GF-D8 (cell line): Measurements from ENCODE around the gene ARPC5.
A peak's percentile ranks its signal among the peaks of the same experiment; 100 is the strongest.
"Not testable (repeated sequence)": the region's sequence is repeated elsewhere in the genome, so short reads cannot be mapped to it uniquely, and the experiment has no call there.

Source experiments
- DNase-seq: peaks from one replicate; lab custom pipeline; 2025; lab: John Stamatoyannopoulos, UW

The ARPC5 gene

GRCh38 chr1:183646776-183647175, 11.2 kb upstream of the ARPC5 start:
- no peak for DNase-seq

GRCh38 chr1:183645531-183645930, 9.9 kb upstream of the ARPC5 start:
- no peak for DNase-seq

- no peak for DNase-seq
Observed at GRCh38 chr1:183642166-183642565, 6.6 kb upstream of the ARPC5 start.

GRCh38 chr1:183640193-183640592, 4.6 kb upstream of the ARPC5 start:
- no peak for DNase-seq

GRCh38 chr1:183638649-183639387, 3.2 kb upstream of the ARPC5 start:
- DNase-seq, result no peak

GRCh38 chr1:183636783-183637182, 1.2 kb upstream of the ARPC5 start:
- DNase-seq, result no peak

- no peak for DNase-seq
Observed at GRCh38 chr1:183636334-183636682, 725 bp upstream of the ARPC5 start.

- no peak for DNase-seq
Observed at GRCh38 chr1:183635099-183635605, 431 bp downstream of the ARPC5 start.

- DNase-seq, result no peak
Observed at GRCh38 chr1:183634429-183635065, 1.0 kb downstream of the ARPC5 start.

- DNase-seq, result peak; percentile 28
Observed at GRCh38 chr1:183633676-183634343, 1.8 kb downstream of the ARPC5 start.

GRCh38 chr1:183632964-183633363, 2.6 kb downstream of the ARPC5 start:
- DNase-seq, result no peak

- no peak for DNase-seq
Observed at GRCh38 chr1:183632114-183632513, 3.5 kb downstream of the ARPC5 start.

- no peak for DNase-seq
Observed at GRCh38 chr1:183630748-183631147, 4.8 kb downstream of the ARPC5 start.

GRCh38 chr1:183628537-183628936, 7.0 kb downstream of the ARPC5 start:
- no peak for DNase-seq

- not testable (repeated sequence) for DNase-seq
Observed at GRCh38 chr1:183626236-183626635, 9.3 kb downstream of the ARPC5 start.

- DNase-seq, result peak; percentile 31
Observed at GRCh38 chr1:183622884-183623785, 12.4 kb downstream of the ARPC5 start.

- DNase-seq, result peak; percentile 40
Observed at GRCh38 chr1:183622013-183622412, 13.6 kb downstream of the ARPC5 start.

- DNase-seq, result no peak
Observed at GRCh38 chr1:183620311-183620710, 15.3 kb downstream of the ARPC5 start.

GRCh38 chr1:183619781-183620180, 15.8 kb downstream of the ARPC5 start:
- no peak for DNase-seq

- not testable (repeated sequence) for DNase-seq
Observed at GRCh38 chr1:183618202-183618601, 17.4 kb downstream of the ARPC5 start.

- DNase-seq, result not testable (repeated sequence)
Observed at GRCh38 chr1:183612975-183613374, 22.6 kb downstream of the ARPC5 start.

GRCh38 chr1:183612407-183612806, 23.2 kb downstream of the ARPC5 start:
- no peak for DNase-seq
